ENCODE measurements around the gene LPAR2.
"Not testable (repeated sequence)": the region's sequence is repeated elsewhere in the genome, so short reads cannot be mapped to it uniquely, and the experiment has no call there.

LPAR2 gene

GRCh38 chr19:19627621-19628500, at the start of gene LPAR2:
TSS of gene LPAR2 (minus strand) at chr19:19628220. CDS start at chr19:19627275, 945 bp downstream.
- DNase-seq (ENCODE audit: low read depth): peak; percentile 24

DNA sequence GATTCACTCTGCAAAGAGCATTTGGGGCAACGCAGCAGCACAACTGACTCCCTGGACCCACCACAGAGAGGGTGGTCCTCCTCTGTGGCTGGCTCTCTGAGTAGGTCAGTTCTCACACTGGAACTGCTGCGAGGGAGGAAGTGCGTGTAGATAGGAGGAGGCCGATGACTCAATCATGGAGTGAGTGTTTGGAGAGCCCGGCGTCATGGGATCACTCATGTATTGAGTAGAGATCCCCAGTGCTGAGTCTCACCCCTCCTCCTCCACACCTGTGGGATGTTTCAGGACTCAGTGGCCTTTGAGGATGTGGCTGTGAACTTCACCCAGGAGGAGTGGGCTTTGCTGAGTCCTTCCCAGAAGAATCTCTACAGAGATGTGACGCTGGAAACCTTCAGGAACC, 49.6 kb upstream of the LPAR2 start:
- DNase-seq (ENCODE audit: low read depth): no peak

- DNase-seq (ENCODE audit: low read depth): no peak
Measured at GRCh38 chr19:19674315-19674714, 46.3 kb upstream of the LPAR2 start.

DNA sequence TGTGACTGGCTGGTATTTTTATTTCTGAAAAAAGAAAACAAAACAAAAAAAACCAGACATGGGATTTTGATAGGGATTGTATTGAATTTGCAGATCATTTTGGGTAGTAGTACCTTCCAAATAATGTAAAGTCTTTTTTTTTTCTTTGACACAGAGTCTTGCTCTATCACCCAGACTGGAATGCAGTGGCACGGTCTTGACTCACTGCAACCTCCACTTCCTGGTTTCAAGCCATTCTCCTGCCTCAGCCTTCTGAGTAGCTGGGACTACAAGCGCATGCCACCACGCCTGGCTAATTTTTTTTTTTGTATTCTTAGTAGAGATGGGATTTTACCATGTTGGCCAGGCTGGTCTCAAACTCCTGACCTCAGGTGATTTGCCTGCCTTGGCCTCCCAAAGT, 44.8 kb upstream of the LPAR2 start:
- no peak for DNase-seq (ENCODE audit: low read depth)

GRCh38 chr19:19670070-19670551, 42.1 kb upstream of the LPAR2 start:
- DNase-seq (ENCODE audit: low read depth): no peak

DNA sequence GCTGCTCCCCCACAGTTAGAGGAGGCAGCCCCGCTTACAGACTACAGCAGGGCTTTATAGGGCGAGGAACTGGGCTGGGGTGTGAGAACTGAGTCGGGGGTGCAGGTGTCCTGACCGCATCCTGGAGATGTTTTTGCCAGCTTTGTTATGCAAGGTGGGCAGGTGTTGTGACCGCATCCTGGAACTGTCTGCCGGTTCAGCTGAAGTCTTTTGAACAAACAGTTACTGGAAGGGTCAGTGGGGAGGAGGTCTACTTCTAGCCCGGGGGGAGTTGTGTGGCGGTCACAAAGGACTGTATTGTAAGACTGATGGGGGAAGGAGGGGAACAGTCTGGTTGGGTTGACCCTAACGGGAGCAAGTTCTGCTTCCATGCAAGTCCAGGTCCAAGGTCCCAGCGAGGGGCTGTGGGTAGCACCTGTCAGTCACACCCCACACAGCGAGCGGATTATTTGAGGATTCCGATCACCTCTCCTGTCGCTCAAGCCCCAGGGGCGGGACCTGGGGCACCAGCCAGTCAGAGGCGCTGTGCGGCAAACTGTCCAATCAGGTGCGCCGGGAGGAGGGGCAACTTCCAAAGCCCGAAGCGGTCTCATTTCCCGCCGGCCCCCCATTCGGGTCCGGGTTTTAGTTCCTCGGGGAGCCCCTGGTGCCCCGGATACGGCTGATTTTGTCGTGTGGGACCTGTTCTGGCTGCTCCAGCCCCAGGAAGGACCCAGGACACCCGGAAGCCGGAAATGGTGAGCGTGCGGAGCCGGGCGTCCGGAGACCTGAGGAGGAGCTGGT, 40.4 kb upstream of the LPAR2 start, which contains the start of gene ZNF101:
Gene ZNF101 (plus strand): TSS at position 610 of the 783 bp plus-strand sequence. CDS start 125 bp downstream, at position 735.
- peak; percentile 92 for DNase-seq (ENCODE audit: low read depth)

- DNase-seq (ENCODE audit: low read depth): not testable (repeated sequence)
Measured at GRCh38 chr19:19665420-19665948, 37.5 kb upstream of the LPAR2 start.

GRCh38 chr19:19663256-19664120, 35.5 kb upstream of the LPAR2 start, which contains the start of gene ATP13A1:
TSS of gene ATP13A1 (minus strand) at chr19:19663676. CDS start at chr19:19663666, 10 bp downstream.
- peak; percentile 82 for DNase-seq (ENCODE audit: low read depth)

DNA sequence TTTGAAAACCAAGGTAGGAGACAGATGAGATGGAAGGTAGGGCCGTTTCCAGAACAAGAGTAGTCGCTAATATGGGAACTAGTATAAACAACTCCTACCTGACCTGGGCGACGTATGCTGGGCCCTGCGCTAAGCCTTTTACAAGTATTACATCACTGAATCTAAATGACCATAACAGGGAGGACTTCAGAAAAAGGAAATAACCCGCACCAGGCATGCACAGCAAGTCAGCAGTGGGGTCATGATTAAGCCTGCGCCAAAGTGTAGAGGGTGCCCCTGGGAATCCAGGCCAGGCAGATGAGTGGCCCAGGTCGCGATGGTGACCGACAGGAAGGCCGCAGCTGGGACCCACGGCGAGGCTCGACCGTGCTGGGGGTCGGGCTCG, 34.8 kb upstream of the LPAR2 start:
- DNase-seq (ENCODE audit: low read depth): no peak

GRCh38 chr19:19662344-19662743, 34.3 kb upstream of the LPAR2 start:
- no peak for DNase-seq (ENCODE audit: low read depth)

- no peak for DNase-seq (ENCODE audit: low read depth)
Measured at GRCh38 chr19:19661675-19662251, 33.7 kb upstream of the LPAR2 start.

GRCh38 chr19:19661141-19661674, 33.2 kb upstream of the LPAR2 start:
- no peak for DNase-seq (ENCODE audit: low read depth)

GRCh38 chr19:19659646-19660245, 31.7 kb upstream of the LPAR2 start:
- no peak for DNase-seq (ENCODE audit: low read depth)

- DNase-seq (ENCODE audit: low read depth): no peak
Measured at GRCh38 chr19:19657397-19657783, 29.4 kb upstream of the LPAR2 start.

GRCh38 chr19:19656451-19657396, 28.7 kb upstream of the LPAR2 start:
- no peak for DNase-seq (ENCODE audit: low read depth)

GRCh38 chr19:19655641-19656343, 27.8 kb upstream of the LPAR2 start:
- no peak for DNase-seq (ENCODE audit: low read depth)

DNA sequence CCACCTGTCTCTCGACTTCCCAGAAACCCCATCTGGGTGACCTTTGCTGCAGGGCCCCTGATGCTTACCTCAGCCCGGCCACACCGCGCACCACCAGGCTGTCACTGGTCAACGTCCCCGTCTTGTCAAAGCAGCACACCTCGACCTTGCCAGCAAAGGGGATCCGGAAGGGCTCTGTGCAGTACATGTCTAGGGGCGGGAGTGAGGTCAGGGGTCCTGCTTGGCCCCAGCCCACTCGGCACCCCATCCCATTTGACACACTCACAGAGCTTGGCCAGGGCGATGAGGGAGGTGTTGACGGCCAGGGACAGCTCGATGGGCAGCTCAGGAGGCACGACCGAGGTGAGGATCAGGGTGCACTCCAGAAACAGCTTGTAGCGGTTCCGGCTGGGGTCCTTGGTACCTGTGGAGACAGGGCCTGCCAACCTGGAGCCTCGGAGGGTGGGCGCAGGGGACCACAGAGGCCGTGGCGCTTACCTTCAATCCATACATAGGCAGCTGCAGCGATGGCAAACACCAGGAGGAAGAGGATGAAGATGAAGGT, 27.1 kb upstream of the LPAR2 start:
- no peak for DNase-seq (ENCODE audit: low read depth)

DNA sequence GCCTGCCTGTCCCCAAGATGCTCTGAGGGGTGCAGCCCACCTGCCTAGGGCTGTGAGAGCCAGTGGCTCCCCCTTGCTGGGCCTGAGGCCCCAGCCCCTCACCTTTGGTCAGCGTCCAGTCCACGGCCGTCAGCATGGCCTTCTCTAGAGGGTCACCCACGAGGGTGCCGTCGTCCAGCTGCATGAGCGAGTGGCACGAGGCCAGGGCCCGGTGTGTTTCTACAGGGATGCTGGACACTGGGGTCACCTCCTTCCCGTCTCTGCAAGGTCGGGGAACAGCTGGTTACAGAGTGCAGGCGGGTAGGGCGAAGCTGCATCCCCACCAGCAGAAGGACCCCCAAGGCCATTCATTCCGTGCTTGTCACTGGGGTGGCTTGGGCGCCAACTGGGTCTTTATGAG, 26.4 kb upstream of the LPAR2 start:
- no peak for DNase-seq (ENCODE audit: low read depth)

All from stimulated activated CD8-positive, alpha-beta memory T cell treated with anti-CD3 and anti-CD28 coated beads, Interleukin-7, amount 100 ng/mL, for 24 hours (primary cell).